Caki2 (cell line): ENCODE results near the gene GDAP2. TPM values are rescaled to one million over a fixed set of nuclear protein-coding genes. Genes with fewer than 3 reads are reported as not detected.
"Not testable (repeated sequence)": the region's sequence is repeated elsewhere in the genome, so short reads cannot be mapped to it uniquely, and the experiment has no call there.

Source experiments
- DNase-seq: peaks from one replicate; pipeline ENCODE4 v3.0.0-alpha.2; 2015; ENCODE audit warnings: low read depth
- in situ Hi-C: cut with HindIII; loops from 2 replicates; pipeline ENCODE4 v1.10.0; 2016; ENCODE audit warnings: low sequenced_read_pairs, low pct_unique_long_range_greater_than_20kb, mixed read lengths
- total RNA-seq: library from RNA; depleted of rRNA; stranded (reverse); fragments of >200 nt; shearing (Covaris generic); gene quantifications from 2 replicates; pipeline ENCODE4 v1.2.3, GENCODE V29; 2014; ENCODE audit warnings: low replicate concordance; rRNA removed

GDAP2 gene
- total RNA-seq, result 5.7 and 14.5 TPM in 2 replicates

- peak; percentile 93 for DNase-seq
- in situ Hi-C loops, result no loop called here
Observed at GRCh38 chr1:117929343-117930172, at the start of gene GDAP2, which contains the start of gene WDR3. Gene GDAP2 (minus strand): TSS chr1:117929621. CDS start chr1:117920357, 9,264 bp downstream. Gene WDR3 (plus strand): TSS chr1:117929739. CDS start chr1:117933320, 3,581 bp downstream.

GRCh38 chr1:117976381-117976780, 47.0 kb upstream of the GDAP2 start:
- in situ Hi-C loops, result no loop called here
- no peak for DNase-seq

- in situ Hi-C loops, result no loop called here
Observed at GRCh38 chr1:117971777-117972176, 42.4 kb upstream of the GDAP2 start.

GRCh38 chr1:117970252-117970651, 40.8 kb upstream of the GDAP2 start:
- in situ Hi-C loops, result no loop called here
- no peak for DNase-seq

More at GRCh38 chr1:117971777-117972176, 42.4 kb upstream of the GDAP2 start:
- DNase-seq, result no peak

- DNase-seq, result no peak
- in situ Hi-C loops, result no loop called here
Observed at GRCh38 chr1:117967881-117968280, 38.5 kb upstream of the GDAP2 start.

GRCh38 chr1:117967477-117967876, 38.1 kb upstream of the GDAP2 start:
- DNase-seq, result no peak
- in situ Hi-C loops, result no loop called here

- in situ Hi-C loops, result no loop called here
- DNase-seq, result no peak
Observed at GRCh38 chr1:117964290-117965038, 35.0 kb upstream of the GDAP2 start.

GRCh38 chr1:117959364-117959763, 29.9 kb upstream of the GDAP2 start:
- in situ Hi-C loops, result no loop called here
- no peak for DNase-seq

- DNase-seq, result no peak
- in situ Hi-C loops, result no loop called here
Observed at GRCh38 chr1:117952386-117952785, 23.0 kb upstream of the GDAP2 start.

- DNase-seq, result no peak
- in situ Hi-C loops, result no loop called here
Observed at GRCh38 chr1:117942293-117942692, 12.9 kb upstream of the GDAP2 start.

- DNase-seq, result no peak
- in situ Hi-C loops, result no loop called here
Observed at GRCh38 chr1:117933769-117934168, 4.3 kb upstream of the GDAP2 start.

- no peak for DNase-seq
- in situ Hi-C loops, result no loop called here
Observed at GRCh38 chr1:117932576-117932975, 3.2 kb upstream of the GDAP2 start.

GRCh38 chr1:117930484-117930883, 1.1 kb upstream of the GDAP2 start:
- DNase-seq, result no peak
- in situ Hi-C loops, result no loop called here

GRCh38 chr1:117930173-117930447, 689 bp upstream of the GDAP2 start:
- DNase-seq, result no peak

GRCh38 chr1:117928881-117929342, 509 bp downstream of the GDAP2 start:
- in situ Hi-C loops, result no loop called here

More at GRCh38 chr1:117930173-117930447, 689 bp upstream of the GDAP2 start:
- in situ Hi-C loops, result no loop called here

GRCh38 chr1:117925981-117926380, 3.4 kb downstream of the GDAP2 start:
- in situ Hi-C loops, result no loop called here

More at GRCh38 chr1:117928881-117929342, 509 bp downstream of the GDAP2 start:
- peak; percentile 60 for DNase-seq

GRCh38 chr1:117922717-117923116, 6.7 kb downstream of the GDAP2 start:
- peak; percentile 1 for DNase-seq
- in situ Hi-C loops, result not testable (repeated sequence)

More at GRCh38 chr1:117925981-117926380, 3.4 kb downstream of the GDAP2 start:
- DNase-seq, result no peak

GRCh38 chr1:117921991-117922390, 7.4 kb downstream of the GDAP2 start:
- in situ Hi-C loops, result no loop called here
- no peak for DNase-seq

GRCh38 chr1:117919376-117919775, 10.0 kb downstream of the GDAP2 start:
- in situ Hi-C loops, result no loop called here

More at GRCh38 chr1:117919376-117919775, 10.0 kb downstream of the GDAP2 start:
- DNase-seq, result no peak
